AG09319 (cell line): Measurements from ENCODE around the gene ALPG.
"Not testable (repeated sequence)": the region's sequence is repeated elsewhere in the genome, so short reads cannot be mapped to it uniquely, and the experiment has no call there.

ENCODE experiments used
- DNase-seq: peaks from one replicate; pipeline ENCODE4 v3.0.0-alpha.2; 2010; ENCODE audit warnings: low read depth; ENCODE audit errors: extremely low read depth
- CTCF ChIP-seq: IDR thresholded peaks from 2 replicates; pipeline ENCODE4 v1.5.1; 2011; ENCODE audit warnings: low read depth, mild to moderate bottlenecking, inconsistent platforms, low read length, moderate library complexity

ALPG gene

DNA sequence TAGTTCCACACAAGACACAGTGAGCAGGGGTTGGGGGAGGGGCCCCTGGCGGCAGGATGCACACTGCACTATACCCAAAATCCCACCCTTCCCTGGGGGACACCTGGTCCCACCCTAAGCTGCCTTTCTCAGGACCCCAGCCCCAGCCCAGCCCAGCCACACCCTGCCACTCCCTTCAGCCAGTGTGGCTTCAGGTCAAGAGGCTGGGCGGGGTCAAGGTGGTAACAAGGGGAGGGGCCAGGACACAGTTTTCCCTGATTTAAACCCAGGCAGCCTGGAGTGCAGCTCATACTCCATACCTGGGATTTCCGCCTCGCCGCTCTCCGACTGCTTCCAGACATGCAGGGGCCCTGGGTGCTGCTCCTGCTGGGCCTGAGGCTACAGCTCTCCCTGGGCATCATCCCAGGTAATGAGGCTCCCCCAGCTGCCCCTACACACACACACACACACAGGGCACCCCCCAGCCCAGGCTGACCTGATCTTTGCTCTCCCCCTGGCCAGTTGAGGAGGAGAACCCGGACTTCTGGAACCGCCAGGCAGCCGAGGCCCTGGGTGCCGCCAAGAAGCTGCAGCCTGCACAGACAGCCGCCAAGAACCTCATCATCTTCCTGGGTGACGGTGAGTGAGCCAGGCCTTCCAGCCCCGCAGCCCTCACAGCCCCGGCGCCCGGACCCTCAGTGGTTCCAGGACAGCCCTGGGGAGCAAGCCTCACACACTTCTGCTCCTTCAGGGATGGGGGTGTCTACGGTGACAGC lies at the start of gene ALPG:
TSS of gene ALPG (plus strand) at position 289 of the 755 bp plus-strand sequence. CDS start at position 340, 51 bp downstream.
- DNase-seq, result no peak
- TF ChIP-seq CTCF, result no peak

- DNase-seq, result no peak
- TF ChIP-seq CTCF, result no peak
These were observed 45.0 kb upstream of the ALPG start for GRCh38 chr2:232361646-232362045.

GRCh38 chr2:232362174-232362900 lies 44.3 kb upstream of the ALPG start:
- no peak for DNase-seq
- TF ChIP-seq CTCF, result no peak

GRCh38 chr2:232363064-232363783 lies 43.4 kb upstream of the ALPG start:
- not testable (repeated sequence) for DNase-seq

- TF ChIP-seq CTCF, result no peak
- DNase-seq, result no peak
These were observed 42.6 kb upstream of the ALPG start for GRCh38 chr2:232363784-232364615.

DNA sequence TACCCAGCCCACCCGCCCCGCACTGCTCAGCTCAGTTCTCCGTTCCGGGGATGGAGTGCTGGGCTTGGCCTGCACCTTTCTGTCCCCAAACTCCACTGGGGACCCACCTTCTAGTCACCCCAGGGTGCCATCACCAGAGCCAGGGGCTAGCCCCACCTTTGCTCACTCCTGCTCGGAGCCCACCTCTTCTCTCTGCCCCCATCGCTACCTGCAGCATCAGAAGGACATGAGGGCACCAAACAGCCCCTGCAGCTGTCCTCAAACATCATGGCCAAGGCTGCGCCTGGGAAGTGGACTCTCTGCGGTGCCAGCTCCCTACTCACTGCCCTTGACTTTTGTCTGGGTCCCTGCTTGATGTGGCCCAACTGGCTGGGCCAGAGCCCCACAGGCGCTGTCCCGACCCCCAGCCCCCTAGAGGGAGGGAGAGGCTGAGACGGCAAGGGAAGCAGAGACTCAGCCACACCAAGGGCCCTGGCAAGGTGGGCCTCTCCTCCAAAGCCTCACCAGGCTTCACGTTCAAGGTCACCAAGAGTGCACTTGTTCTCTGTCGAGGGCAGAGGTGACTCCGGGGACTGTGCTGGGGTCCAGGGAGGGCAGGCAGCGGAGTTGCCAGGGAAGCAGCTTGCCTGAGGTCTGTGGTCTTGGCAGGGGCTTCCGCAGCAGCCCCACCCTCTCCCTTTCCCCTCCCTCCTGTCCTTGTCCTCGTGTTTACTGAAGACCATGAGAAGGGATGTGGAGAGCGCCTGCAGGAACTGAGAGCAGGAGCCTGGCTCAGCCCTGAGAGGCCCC lies 41.6 kb upstream of the ALPG start:
- DNase-seq, result not testable (repeated sequence)

- TF ChIP-seq CTCF, result peak; percentile 34
These were observed 40.9 kb upstream of the ALPG start for GRCh38 chr2:232365621-232366321.

GRCh38 chr2:232366461-232366860 lies 40.2 kb upstream of the ALPG start:
- DNase-seq, result not testable (repeated sequence)

More at GRCh38 chr2:232365621-232366321, 40.9 kb upstream of the ALPG start:
- DNase-seq, result no peak
